ENCODE data around the gene MIGA1. TPM values are rescaled to one million over a fixed set of nuclear protein-coding genes. Genes with fewer than 3 reads are reported as not detected.

The MIGA1 gene
- total RNA-seq, 2 experiments from 2014 or later = 9.2 to 11.6 TPM

DNA sequence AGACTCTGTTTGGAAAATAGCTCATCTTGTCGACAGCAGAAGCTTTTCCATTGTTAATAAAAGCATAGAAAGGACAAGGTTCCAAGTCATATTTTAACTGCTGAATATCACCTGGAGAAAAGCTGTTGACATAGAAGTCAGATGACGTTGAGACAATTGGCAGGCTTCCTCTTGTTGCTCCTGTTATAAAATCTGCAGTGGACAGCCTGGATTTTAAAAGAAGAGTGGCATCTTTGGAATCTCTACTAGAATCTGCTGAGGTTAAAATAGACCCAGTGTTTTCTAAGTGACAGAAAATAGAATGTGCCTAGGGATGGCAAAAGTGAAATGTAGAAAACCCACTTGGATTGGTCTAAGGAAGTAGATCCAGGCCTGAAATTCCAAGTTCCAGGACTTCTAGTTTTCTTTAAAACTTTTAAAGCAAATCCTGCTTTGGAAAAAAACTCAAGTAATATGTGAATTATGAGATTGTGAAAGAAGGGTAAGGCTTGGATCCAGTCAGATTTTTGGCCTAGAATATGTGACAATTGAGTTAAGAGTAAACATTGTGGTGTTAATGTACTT, 55.4 kb downstream of the MIGA1 start:
- CTCF ChIA-PET = no interaction called here

DNA sequence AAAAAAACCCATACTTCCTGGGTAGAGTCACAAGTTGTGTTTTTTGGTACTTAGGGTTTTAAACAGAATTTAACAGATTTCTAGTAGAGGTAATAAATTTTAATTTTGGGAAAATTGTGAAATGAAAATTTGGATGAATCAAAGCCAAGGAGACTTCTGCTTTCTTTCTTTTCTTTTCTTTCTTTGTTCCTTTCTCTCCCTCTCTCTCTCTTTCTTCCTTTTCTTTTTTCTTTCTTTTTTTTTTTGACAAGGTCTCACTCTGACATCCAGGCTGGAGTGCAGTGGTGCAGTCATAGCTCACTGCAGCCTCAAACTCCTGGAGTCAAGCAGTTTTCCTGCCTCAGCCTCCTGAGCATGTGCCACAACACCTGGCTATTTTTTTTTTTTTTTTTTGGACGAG, 62.1 kb downstream of the MIGA1 start:
- Mint-ChIP-seq H3K4me3 (no peak overlapping the region), H3K36me3 (peaks cover 10% of the 10 kb centered on the region), H3K27me3 (no peaks in the 10 kb centered on the region), H3K9me3 (ENCODE audit: low read depth) (no peaks in the 10 kb centered on the region), H3K4me1 (no peaks in the 10 kb centered on the region), H3K27ac (no peak overlapping the region)
- ATAC-seq (no peak), DNase-seq (no peak)
- CTCF ChIA-PET = no interaction called here

More for the DNA sequence above, 55.4 kb downstream of the MIGA1 start:
- Mint-ChIP-seq H3K36me3 (peaks cover 10% of the 10 kb centered on the region), H3K27ac (no peak overlapping the region), H3K4me3 (no peak overlapping the region), H3K4me1 (no peaks in the 10 kb centered on the region), H3K27me3 (no peaks in the 10 kb centered on the region), H3K9me3 (ENCODE audit: low read depth) (no peaks in the 10 kb centered on the region)
- no peak for ATAC-seq
- no peak for DNase-seq

DNA sequence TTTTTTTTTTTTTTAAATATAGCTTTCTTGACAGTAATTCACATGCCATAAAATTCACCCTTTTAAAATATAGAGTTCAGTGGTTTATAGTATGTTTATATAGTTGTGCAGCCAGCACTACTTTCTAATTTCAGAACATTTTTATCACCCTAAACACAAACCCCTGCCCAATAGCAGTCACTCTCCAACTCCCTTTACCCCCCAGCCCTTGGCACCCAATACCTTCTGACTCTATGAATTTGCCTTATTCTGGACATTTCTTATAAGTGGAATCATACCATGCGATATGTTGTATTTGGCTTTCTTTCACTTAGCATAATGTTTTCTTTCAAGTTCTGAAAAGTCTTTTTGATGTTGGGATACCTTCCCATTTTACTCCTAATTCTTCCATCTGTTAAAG, 66.5 kb downstream of the MIGA1 start:
- Mint-ChIP-seq H3K4me3 (no peak overlapping the region), H3K4me1 (no peaks in the 10 kb centered on the region), H3K27me3 (no peaks in the 10 kb centered on the region), H3K27ac (no peak overlapping the region), H3K36me3 (peaks cover 10% of the 10 kb centered on the region), H3K9me3 (ENCODE audit: low read depth) (no peaks in the 10 kb centered on the region)
- DNase-seq (no peak), ATAC-seq (no peak)
- CTCF ChIA-PET = interaction anchor here (0.6 kb wide), 1 partner anchor 639 kb away, joined by 3 read pairs; no protein-coding TSS in a partner anchor

- H3K36me3 Mint-ChIP-seq = peaks cover 11% of the 10 kb centered on the region
- H3K4me1 Mint-ChIP-seq = no peaks in the 10 kb centered on the region
- H3K9me3 Mint-ChIP-seq (ENCODE audit: low read depth) = no peaks in the 10 kb centered on the region
- CTCF ChIA-PET = no interaction called here
- no peak overlapping the region for H3K4me3 Mint-ChIP-seq
- ATAC-seq = no peak
- H3K27me3 Mint-ChIP-seq = no peaks in the 10 kb centered on the region
- no peak overlapping the region for H3K27ac Mint-ChIP-seq
- DNase-seq = no peak
These were observed 67.5 kb downstream of the MIGA1 start for GRCh38 chr1:77846966-77847365.

DNA sequence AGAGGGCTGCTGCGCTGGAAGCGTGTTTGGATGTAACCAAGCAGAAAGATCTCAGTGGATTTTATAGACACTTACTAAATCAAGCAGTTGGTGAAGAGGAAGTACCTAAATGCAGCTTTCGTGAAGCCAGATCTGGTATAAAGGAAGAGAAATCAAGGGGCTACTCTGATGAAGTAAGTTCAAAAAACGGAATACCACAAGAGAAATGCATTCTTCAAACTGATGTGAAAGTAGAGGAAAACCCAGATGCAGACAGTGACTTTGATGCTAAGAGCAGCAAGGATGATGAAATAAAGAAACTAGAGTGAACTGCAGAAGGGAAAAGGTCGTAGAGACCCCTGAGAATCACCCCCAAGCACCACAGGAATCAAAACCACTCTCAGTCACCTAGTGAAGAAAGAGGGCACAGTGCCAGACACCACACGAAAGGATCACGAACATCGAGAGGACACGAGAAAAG, 68.2 kb downstream of the MIGA1 start:
- CTCF ChIA-PET = no interaction called here
- peaks cover 11% of the 10 kb centered on the region for H3K36me3 Mint-ChIP-seq

GRCh38 chr1:77850082-77850481, 70.6 kb downstream of the MIGA1 start:
- DNase-seq (no peak), ATAC-seq (no peak)
- H3K9me3 Mint-ChIP-seq (ENCODE audit: low read depth) = peaks cover 4% of the 10 kb centered on the region
- no peak overlapping the region for H3K4me3 Mint-ChIP-seq
- CTCF ChIA-PET = no interaction called here
- H3K27me3 Mint-ChIP-seq = no peaks in the 10 kb centered on the region
- H3K27ac Mint-ChIP-seq = no peak overlapping the region
- no peaks in the 10 kb centered on the region for H3K4me1 Mint-ChIP-seq
- peaks cover 26% of the 10 kb centered on the region for H3K36me3 Mint-ChIP-seq

More for the DNA sequence above, 68.2 kb downstream of the MIGA1 start:
- Mint-ChIP-seq H3K9me3 (ENCODE audit: low read depth) (no peaks in the 10 kb centered on the region), H3K27me3 (no peaks in the 10 kb centered on the region), H3K4me1 (no peaks in the 10 kb centered on the region), H3K4me3 (no peak overlapping the region), H3K27ac (no peak overlapping the region)
- DNase-seq (no peak), ATAC-seq (no peak)

DNA sequence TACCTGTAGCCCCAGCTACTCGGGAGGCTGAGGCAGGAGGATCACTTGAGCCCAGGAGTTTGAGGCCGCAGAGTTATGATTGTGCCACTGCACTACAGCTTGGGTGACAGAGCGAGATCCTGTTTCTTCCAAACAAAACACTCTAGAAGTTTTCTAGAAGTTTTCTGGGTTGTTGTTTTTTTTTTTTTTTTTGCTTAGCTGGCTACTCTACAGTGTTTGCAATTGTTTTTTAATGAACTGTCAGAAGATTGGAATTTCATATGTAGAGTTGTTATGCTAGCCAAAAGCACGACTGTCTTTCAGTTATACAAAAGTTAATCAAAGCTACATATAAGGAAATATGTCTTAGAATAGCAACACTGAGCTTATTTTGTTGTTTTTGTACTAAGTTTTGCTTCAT, 78.1 kb downstream of the MIGA1 start:
- no peak for DNase-seq
- Mint-ChIP-seq H3K4me3 (no peak overlapping the region), H3K27ac (no peak overlapping the region), H3K9me3 (ENCODE audit: low read depth) (peaks cover 16% of the 10 kb centered on the region), H3K36me3 (peaks cover 48% of the 10 kb centered on the region), H3K27me3 (no peaks in the 10 kb centered on the region), H3K4me1 (no peaks in the 10 kb centered on the region)
- no peak for ATAC-seq
- CTCF ChIA-PET = interaction anchor here (0.6 to 1.3 kb wide), 4 partner anchors 32 to 279 kb away, joined by 3 to 4 read pairs (median 4); no protein-coding TSS in a partner anchor

DNA sequence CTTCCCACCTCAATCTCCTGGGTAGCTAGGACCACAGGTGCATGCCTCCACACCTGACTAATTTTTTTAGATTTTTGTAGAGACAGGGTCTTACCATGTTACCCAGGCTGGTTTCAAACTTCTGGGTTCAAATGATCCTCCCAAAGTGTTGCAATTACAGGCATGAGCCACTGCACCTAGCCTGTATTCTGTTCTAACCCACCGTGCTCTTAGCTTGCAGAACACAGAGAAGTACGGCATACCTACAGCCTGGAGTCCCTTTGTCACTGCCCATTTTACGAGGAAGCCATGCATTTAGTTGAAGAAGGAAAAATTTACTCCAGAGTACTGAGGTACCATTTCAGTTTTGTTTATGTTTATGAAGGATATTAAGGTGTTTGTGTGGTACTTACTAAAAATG, 79.3 kb downstream of the MIGA1 start:
- Mint-ChIP-seq H3K27me3 (no peaks in the 10 kb centered on the region), H3K9me3 (ENCODE audit: low read depth) (peaks cover 16% of the 10 kb centered on the region), H3K4me3 (no peak overlapping the region), H3K36me3 (peaks cover 46% of the 10 kb centered on the region), H3K27ac (no peak overlapping the region), H3K4me1 (no peaks in the 10 kb centered on the region)
- CTCF ChIA-PET = no interaction called here
- no peak for ATAC-seq
- no peak for DNase-seq

GRCh38 chr1:77859248-77859647, 79.8 kb downstream of the MIGA1 start:
- Mint-ChIP-seq H3K36me3 (peaks cover 41% of the 10 kb centered on the region), H3K4me1 (no peaks in the 10 kb centered on the region), H3K4me3 (no peak overlapping the region), H3K27ac (no peak overlapping the region), H3K9me3 (ENCODE audit: low read depth) (peaks cover 16% of the 10 kb centered on the region), H3K27me3 (no peaks in the 10 kb centered on the region)
- CTCF ChIA-PET = no interaction called here
- DNase-seq (no peak), ATAC-seq (no peak)

GRCh38 chr1:77866296-77866695, 86.8 kb downstream of the MIGA1 start:
- CTCF ChIA-PET = interaction anchor here (0.7 kb wide), 1 partner anchor 375 kb away, joined by 3 read pairs; no protein-coding TSS in a partner anchor
- ATAC-seq (no peak), DNase-seq (no peak)
- H3K4me1 Mint-ChIP-seq = no peaks in the 10 kb centered on the region
- no peaks in the 10 kb centered on the region for H3K27me3 Mint-ChIP-seq
- peaks cover 16% of the 10 kb centered on the region for H3K36me3 Mint-ChIP-seq
- H3K27ac Mint-ChIP-seq = no peak overlapping the region
- H3K4me3 Mint-ChIP-seq = no peak overlapping the region
- H3K9me3 Mint-ChIP-seq (ENCODE audit: low read depth) = no peaks in the 10 kb centered on the region

- H3K27me3 Mint-ChIP-seq = no peaks in the 10 kb centered on the region
- peaks cover 12% of the 10 kb centered on the region for H3K36me3 Mint-ChIP-seq
- DNase-seq (no peak), ATAC-seq (no peak)
- H3K4me1 Mint-ChIP-seq = no peaks in the 10 kb centered on the region
- H3K27ac Mint-ChIP-seq = no peak overlapping the region
- no peak overlapping the region for H3K4me3 Mint-ChIP-seq
- CTCF ChIA-PET = no interaction called here
- H3K9me3 Mint-ChIP-seq (ENCODE audit: low read depth) = no peaks in the 10 kb centered on the region
These were observed 93.2 kb downstream of the MIGA1 start for GRCh38 chr1:77872645-77873044.

DNA sequence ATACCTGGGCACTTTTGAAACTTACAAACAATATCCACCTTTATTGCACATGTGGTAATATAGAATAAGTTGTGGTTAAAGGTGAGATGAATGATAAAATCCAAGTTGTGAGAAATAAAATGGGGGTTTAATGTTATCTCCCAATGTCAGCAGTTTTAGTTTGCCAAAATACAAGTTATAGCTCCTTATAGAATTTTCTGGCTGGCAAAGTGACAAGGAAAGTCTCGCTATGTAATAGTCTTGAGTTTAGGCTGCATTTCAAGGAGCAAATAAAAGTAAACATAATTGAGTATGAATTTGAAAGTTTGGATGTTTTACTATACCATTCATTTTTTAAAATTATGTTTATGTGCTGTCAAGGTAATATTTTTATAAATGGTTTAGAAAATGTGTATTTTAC, 94.0 kb downstream of the MIGA1 start:
- CTCF ChIA-PET = no interaction called here
- no peaks in the 10 kb centered on the region for H3K4me1 Mint-ChIP-seq
- H3K27ac Mint-ChIP-seq = no peak overlapping the region
- H3K36me3 Mint-ChIP-seq = peaks cover 10% of the 10 kb centered on the region
- no peaks in the 10 kb centered on the region for H3K9me3 Mint-ChIP-seq (ENCODE audit: low read depth)
- no peaks in the 10 kb centered on the region for H3K27me3 Mint-ChIP-seq
- DNase-seq = no peak
- no peak overlapping the region for H3K4me3 Mint-ChIP-seq
- no peak for ATAC-seq

GRCh38 chr1:77874804-77875445, 95.5 kb downstream of the MIGA1 start:
- DNase-seq (no peak), ATAC-seq (no peak)
- no peak overlapping the region for H3K27ac Mint-ChIP-seq
- H3K4me3 Mint-ChIP-seq = no peak overlapping the region
- H3K27me3 Mint-ChIP-seq = no peaks in the 10 kb centered on the region
- peaks cover 7% of the 10 kb centered on the region for H3K36me3 Mint-ChIP-seq
- H3K4me1 Mint-ChIP-seq = no peaks in the 10 kb centered on the region
- H3K9me3 Mint-ChIP-seq (ENCODE audit: low read depth) = no peaks in the 10 kb centered on the region
- CTCF ChIA-PET = no interaction called here

- Mint-ChIP-seq H3K4me1 (no peaks in the 10 kb centered on the region), H3K36me3 (peaks cover 7% of the 10 kb centered on the region), H3K27ac (no peak overlapping the region), H3K4me3 (no peak overlapping the region), H3K27me3 (no peaks in the 10 kb centered on the region), H3K9me3 (ENCODE audit: low read depth) (no peaks in the 10 kb centered on the region)
- CTCF ChIA-PET = no interaction called here
- DNase-seq (no peak), ATAC-seq (no peak)
These were observed 97.4 kb downstream of the MIGA1 start for GRCh38 chr1:77876884-77877283.

All from activated CD8-positive, alpha-beta memory T cell treated with anti-CD3 and anti-CD28 coated beads, Interleukin-2, amount 10 ng/mL, durations not matched to agents 7 days and 5 days (primary cell).